OCI-LY7 (cell line): Measurements from ENCODE around the gene SPECC1.

ENCODE experiments used
- EZH2phosphoT487 ChIP-seq: fragments of 200-600 bp; sonication (generic); IDR thresholded peaks from 2 replicates; pipeline ENCODE4 v1.6.1; 2018; ENCODE audit warnings: low read depth, borderline replicate concordance, mild to moderate bottlenecking, mixed run types, antibody characterized with exemption, low read length, moderate library complexity, mixed read lengths
- TF ChIP-seq, protein P1 (sequence below): fragments of 200-600 bp; sonication (generic); conservative IDR thresholded peaks from 2 replicates; pipeline ENCODE4 v1.5.1; 2014; ENCODE audit warnings: mild to moderate bottlenecking, antibody characterized with exemption, low read length, moderate library complexity, mixed read lengths

DNA sequence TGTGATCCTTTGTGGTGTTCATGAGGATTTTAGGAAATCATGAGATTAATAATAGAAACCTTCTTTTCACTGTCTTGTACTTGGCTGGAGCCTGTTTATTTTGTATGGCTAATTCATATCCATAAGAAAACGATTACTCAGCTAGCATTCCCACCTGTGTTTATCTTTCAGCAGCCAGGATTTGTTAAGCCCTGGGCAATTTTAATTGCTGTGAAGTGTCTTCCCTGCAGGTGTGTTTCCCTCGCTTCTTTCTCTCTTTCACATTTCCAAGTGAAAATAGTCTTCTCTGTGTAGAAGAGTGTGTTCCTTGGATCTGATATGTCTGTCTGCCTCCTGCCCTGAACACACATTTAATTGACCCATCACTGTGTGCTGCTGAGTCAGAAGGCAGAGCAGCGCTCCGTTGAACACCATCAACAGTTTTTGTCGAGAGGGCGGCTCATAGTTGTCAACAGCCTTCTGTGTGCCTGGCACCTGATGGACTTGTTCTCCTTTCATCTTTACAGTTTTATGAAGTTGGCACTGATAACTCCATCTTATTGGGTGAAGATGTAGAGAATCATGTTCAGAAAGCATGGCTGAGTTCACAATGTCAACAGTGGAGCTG, 83.2 kb downstream of the SPECC1 start:
- TF ChIP-seq, protein P1, sequence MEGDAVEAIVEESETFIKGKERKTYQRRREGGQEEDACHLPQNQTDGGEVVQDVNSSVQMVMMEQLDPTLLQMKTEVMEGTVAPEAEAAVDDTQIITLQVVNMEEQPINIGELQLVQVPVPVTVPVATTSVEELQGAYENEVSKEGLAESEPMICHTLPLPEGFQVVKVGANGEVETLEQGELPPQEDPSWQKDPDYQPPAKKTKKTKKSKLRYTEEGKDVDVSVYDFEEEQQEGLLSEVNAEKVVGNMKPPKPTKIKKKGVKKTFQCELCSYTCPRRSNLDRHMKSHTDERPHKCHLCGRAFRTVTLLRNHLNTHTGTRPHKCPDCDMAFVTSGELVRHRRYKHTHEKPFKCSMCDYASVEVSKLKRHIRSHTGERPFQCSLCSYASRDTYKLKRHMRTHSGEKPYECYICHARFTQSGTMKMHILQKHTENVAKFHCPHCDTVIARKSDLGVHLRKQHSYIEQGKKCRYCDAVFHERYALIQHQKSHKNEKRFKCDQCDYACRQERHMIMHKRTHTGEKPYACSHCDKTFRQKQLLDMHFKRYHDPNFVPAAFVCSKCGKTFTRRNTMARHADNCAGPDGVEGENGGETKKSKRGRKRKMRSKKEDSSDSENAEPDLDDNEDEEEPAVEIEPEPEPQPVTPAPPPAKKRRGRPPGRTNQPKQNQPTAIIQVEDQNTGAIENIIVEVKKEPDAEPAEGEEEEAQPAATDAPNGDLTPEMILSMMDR, result no peak
- no peak for TF ChIP-seq EZH2phosphoT487
